Aorta (tissue), 5 donors: ENCODE measurements around the gene CXorf58. TPM values are rescaled to one million over a fixed set of nuclear protein-coding genes. Genes with fewer than 3 reads are reported as not detected.
"Not testable (repeated sequence)": the region's sequence is repeated elsewhere in the genome, so short reads cannot be mapped to it uniquely, and the experiment has no call there.

Experiments
- ATAC-seq: fragments of 200-7000 bp; cut with Tn5 transposase; one replicate; pipeline ENCODE4 v1.9.1; 2022; ENCODE audit warnings: moderate library complexity; ENCODE audit not compliant: low FRiP score
- DNase-seq, 2 donors: peaks; one replicate each; pipeline ENCODE4 v3.0.0-alpha.2; 2020
- H3K27ac ChIP-seq, 2 donors: one replicate each; pipeline ENCODE4 v1.5.1; 2013; ENCODE audit warnings: low read length in 2 of 2, mild to moderate bottlenecking in 2 of 2, moderate library complexity in 2 of 2, control low read depth in 1 of 2, inconsistent platforms in 1 of 2, low read depth in 1 of 2
- H3K27me3 ChIP-seq, 2 donors: one replicate each; pipeline ENCODE4 v1.6.1; 2013; ENCODE audit warnings: control low read depth in 1 of 2, low read length in 1 of 2, mild to moderate bottlenecking in 1 of 2, moderate library complexity in 1 of 2; ENCODE audit not compliant: insufficient read depth in 2 of 2, control insufficient read depth in 1 of 2
- H3K36me3 ChIP-seq, 2 donors: one replicate each; pipeline ENCODE4 v1.6.1; 2013; ENCODE audit warnings: control low read depth in 1 of 2, low read length in 1 of 2, mild to moderate bottlenecking in 1 of 2; ENCODE audit not compliant: insufficient read depth in 2 of 2, control insufficient read depth in 1 of 2
- H3K4me1 ChIP-seq, 2 donors: one replicate each; pipeline ENCODE4 v1.6.1; 2013; ENCODE audit warnings: low read length in 2 of 2, control low read depth in 1 of 2, mild to moderate bottlenecking in 1 of 2, moderate library complexity in 1 of 2; ENCODE audit not compliant: insufficient read depth in 2 of 2, control insufficient read depth in 1 of 2
- H3K4me3 ChIP-seq, 2 donors: one replicate each; pipeline ENCODE4 v1.5.1; 2013; ENCODE audit warnings: low read length in 2 of 2, control low read depth in 1 of 2, mild to moderate bottlenecking in 1 of 2
- H3K9me3 ChIP-seq: one replicate; pipeline ENCODE4 v1.6.1; 2013; ENCODE audit warnings: mild to moderate bottlenecking, low read length; ENCODE audit not compliant: control insufficient read depth
- WGBS, 2 donors: extraction: QIAGEN DNeasy Blood & Tissue Kit; methylation state at CpG; one replicate each; pipeline ENCODE4 v1.1.7; 2013; 5-methylcytosine and 5-hydroxymethylcytosine counted together
- intact Hi-C, 2 donors: fragments of 100-400 bp; cut with DNase I; formaldehyde crosslinking; loops; one replicate each; pipeline versions ENCODE4 v1.14.2 to v1.15.0; 2022
- long read RNA-seq, 2 donors: library from polyadenylated mRNA; unstranded; transcript quantifications; one replicate each; pipeline ENCODE4 v2.0.0, GENCODE V29; 2020 to 2021
- polyA plus RNA-seq, 2 donors: library from polyadenylated mRNA; stranded (reverse); fragments of 200-250 nt; gene quantifications; one replicate each; pipeline ENCODE4 v1.2.3, GENCODE V29; 2013
- total RNA-seq, 2 donors: library from RNA; stranded (reverse); fragmentation: NEBNext Ultra II Directional; extraction: Animal tissue kit (Norgen Biotek cat#: 25700); gene quantifications; one replicate each; pipeline ENCODE4 v1.2.1, GENCODE V29; 2021
- donor health status: healthy with polysubstance abuse.
- donor health status: Bipolar disorder and iron deficiency.
- donor health status: DM: no; HTN: no; CAD: no.
- donor health status: DM: no; HTN: no; CAD: no.
- donor health status: DM: yes; HTN: yes; CAD: no.

The CXorf58 gene, protein sequence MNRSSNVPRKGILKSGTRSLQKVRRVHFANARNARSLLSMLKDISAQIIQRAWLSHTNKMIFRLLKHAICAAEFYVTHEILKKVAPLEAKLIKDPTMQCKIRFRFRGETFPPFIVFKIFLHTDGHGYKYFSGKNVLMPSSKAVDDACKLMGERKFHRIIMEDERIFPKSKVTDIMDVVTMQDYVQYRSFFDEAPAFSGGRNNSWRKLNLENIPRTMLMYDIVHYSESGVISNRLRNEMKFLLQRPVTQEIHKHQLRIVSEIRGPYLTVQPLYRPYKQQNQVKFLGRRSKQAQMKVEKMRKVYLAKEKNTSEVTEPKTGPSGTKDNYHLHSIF
- total RNA-seq (not detected), polyA plus RNA-seq (not detected)
- long read RNA-seq, donor 1 = 0 reads
- long read RNA-seq, donor 2, partial matches to known transcripts = 0 of 1 reads
- long read RNA-seq, donor 2, other reads (novel, unspliced or antisense) = 1 of 1 reads

DNA sequence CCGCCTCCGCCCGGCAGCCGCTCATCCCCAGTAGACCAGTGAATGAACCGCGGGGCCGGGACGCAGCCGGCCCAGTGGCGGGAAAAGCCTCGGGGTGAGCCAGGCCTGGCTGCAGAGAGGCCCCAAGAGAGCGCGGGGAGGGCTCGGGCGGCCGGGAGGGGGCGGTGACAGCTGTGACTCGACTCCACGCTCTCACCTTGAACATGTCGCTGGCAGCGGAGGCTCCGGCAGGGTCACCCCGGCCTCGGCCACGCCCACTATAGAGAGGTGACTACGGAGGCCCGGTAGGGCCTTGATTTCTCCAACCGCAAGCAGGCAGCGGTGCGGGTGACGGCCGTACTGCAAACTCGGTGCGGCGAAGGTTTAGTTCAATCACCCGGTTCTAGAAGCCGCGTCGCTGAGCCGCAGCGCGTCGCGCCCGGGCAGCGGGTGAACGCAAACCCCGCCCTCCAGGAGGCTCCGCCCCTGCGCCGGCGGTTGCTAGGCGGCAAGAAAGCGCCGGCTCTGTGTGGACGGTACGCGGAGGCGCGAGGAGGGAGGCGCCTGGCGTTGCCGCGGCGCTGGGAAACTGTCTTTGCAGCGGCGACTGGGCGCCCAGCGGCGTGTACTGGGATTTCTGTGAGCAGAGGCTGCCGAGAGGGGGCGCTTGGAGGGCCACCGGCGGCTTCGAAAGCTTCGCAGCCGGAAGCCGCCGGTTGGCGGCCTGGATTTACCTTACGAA lies at the start of gene CXorf58, which contains the start of gene APOO:
TSS of gene CXorf58 (plus strand) at position 509 of the 721 bp plus-strand sequence. CDS start 2,297 bp downstream, outside the sequence.
TSS of gene APOO (minus strand) at position 441 of the 721 bp plus-strand sequence. CDS start at position 205, 236 bp downstream.
- Histone ChIP-seq H3K9me3 (no peaks in the 10 kb centered on the region), H3K4me1 (no peaks in the 10 kb centered on the region), H3K27ac (peak within 1 kb of the TSS; percentile 44 to 49), H3K36me3 (no peaks in the 10 kb centered on the region), H3K27me3 (no peaks in the 10 kb centered on the region), H3K4me3 (peak within 1 kb of the TSS; percentile 2 to 53)
- WGBS, 2 donors = 1 to 29% methylated on average over 79 to 81 of the region's 81 CpGs
- intact Hi-C loops = loop anchor here (2.0 to 10.0 kb wide), 3 partner anchors 117 to 153 kb away; partner anchors contain the start of gene KLHL15 (in 1 of the 2)
- DNase-seq = peak; percentile 95 to 96
- peak; percentile 98 for ATAC-seq

DNA sequence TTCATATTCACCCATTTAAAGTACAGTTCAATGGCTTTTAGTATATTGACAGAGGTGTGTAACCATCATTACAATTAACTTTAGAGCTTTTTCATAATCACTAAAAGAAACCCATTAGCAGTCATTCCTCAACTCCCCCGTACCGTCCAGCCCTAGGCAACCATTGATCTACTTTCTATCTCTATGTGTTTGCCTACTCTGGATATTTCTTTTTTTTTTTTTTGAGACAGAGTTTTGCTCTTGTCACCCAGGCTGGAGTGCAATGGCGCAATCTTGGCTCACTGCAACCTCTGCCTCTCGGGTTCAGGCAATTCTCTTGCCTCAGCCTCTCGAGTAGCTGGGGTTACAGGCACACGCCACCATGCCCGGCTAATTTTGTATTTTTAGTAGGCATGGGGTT lies 48.6 kb upstream of the CXorf58 start:
- WGBS, 2 donors = 89 to 97% methylated on average over 7 of the region's 7 CpGs

DNA sequence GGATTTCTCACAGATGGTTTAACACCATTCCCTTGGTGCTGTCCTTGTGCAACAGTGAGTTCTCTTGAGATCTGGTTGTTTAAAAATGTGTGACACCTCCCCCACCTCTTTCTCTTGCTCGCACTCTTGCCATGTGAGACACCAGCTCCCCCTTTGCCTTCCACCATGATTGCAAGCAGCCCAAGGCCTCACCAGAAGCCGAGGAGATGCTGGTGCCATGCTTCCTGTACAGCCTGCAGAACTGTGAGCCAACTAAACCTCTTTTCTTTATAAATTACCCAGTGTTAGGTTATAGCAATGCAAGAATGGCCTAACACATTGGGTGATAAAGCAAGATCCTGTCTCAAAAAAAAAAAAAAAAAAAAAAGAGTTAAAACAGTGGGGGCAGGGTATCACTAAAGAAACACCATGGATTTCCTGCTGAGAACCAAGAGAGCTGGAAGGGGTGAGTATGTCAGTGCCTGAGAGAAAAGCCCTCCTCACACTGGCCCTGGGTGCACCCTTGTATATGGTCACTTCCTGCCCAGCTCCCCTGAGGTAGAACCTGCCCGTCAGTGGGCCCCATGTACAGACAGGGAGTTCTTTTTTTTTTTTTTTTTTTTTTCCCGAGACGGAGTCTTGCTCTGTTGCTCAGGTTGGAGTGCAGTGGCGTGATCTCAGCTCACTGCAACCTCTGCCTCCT lies 46.5 kb upstream of the CXorf58 start:
- WGBS, 2 donors = 89 to 94% methylated on average over 6 of the region's 6 CpGs
- Histone ChIP-seq H3K27me3 (no peaks in the 10 kb centered on the region), H3K36me3 (no peaks in the 10 kb centered on the region), H3K27ac (no peak overlapping the region), H3K4me3 (no peak overlapping the region), H3K4me1 (no peaks in the 10 kb centered on the region), H3K9me3 (no peaks in the 10 kb centered on the region)
- intact Hi-C loops = no loop called here
- DNase-seq (no peak), ATAC-seq (no peak)

More for the DNA sequence above, 48.6 kb upstream of the CXorf58 start:
- H3K36me3 ChIP-seq, H3K9me3 ChIP-seq, H3K27ac ChIP-seq, intact Hi-C loops, H3K27me3 ChIP-seq, H3K4me3 ChIP-seq, H3K4me1 ChIP-seq, ATAC-seq: not testable (repeated sequence)
- peak in 1 of 2 donors; percentile 31 for DNase-seq

DNA sequence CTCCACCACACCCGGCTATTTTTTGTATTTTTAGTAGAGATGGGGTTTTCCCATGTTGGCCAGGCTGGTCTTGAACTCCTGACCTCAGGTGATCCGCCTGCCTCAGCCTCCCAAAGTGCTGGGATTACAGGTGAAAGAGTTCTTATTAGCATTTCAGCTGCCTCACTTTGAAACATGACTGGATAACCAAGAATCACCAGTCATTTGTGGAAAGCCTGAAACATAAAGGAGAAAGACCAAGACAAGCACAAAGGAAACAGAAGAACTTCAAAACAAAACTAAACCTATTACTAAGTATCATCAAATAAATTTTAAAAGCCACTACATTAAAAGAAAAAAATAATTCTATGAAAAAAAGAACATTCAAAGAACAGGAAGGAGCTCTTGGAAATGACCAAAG lies 45.9 kb upstream of the CXorf58 start:
- WGBS, 2 donors = 81 to 93% methylated on average over 2 of the region's 2 CpGs
- ATAC-seq, H3K36me3 ChIP-seq, H3K9me3 ChIP-seq, H3K27ac ChIP-seq, H3K4me3 ChIP-seq, H3K27me3 ChIP-seq, DNase-seq, intact Hi-C loops, H3K4me1 ChIP-seq: not testable (repeated sequence)

DNA sequence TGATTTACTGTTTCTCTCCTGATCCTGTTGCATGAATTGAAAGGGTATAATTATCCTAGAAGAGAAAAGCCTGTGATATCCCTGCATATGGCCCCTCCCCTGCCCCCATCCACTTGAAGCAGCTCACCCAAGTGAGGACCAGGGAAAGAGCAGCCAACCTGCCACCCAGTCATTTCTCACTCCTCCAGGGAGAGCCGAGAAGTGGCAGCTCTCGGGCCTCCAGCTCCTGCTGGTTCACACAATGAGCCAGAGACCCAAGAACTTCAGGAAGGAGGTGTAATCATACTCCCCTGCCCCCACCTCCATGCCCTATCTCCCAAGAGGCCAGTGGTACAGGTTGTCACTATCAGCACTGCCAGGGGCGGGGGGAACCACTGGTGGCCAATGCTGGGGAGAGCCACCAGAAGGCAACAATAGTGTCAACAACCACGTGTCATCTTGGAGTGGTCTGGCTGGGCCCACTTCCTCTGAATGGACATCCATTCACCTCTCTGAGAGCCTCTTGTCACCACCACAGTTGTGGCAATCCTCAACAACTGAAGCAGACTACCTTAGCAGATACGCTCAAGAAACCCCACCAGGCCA lies 43.0 kb upstream of the CXorf58 start:
- Histone ChIP-seq H3K27me3 (no peaks in the 10 kb centered on the region), H3K4me1 (no peaks in the 10 kb centered on the region), H3K27ac (no peak overlapping the region), H3K36me3 (no peaks in the 10 kb centered on the region), H3K9me3 (no peaks in the 10 kb centered on the region), H3K4me3 (no peak overlapping the region)
- 86 to 91% methylated on average over 5 of the region's 5 CpGs for whole genome bisulfite sequencing, 2 donors
- intact Hi-C loops = no loop called here
- DNase-seq (no peak), ATAC-seq (no peak)

DNA sequence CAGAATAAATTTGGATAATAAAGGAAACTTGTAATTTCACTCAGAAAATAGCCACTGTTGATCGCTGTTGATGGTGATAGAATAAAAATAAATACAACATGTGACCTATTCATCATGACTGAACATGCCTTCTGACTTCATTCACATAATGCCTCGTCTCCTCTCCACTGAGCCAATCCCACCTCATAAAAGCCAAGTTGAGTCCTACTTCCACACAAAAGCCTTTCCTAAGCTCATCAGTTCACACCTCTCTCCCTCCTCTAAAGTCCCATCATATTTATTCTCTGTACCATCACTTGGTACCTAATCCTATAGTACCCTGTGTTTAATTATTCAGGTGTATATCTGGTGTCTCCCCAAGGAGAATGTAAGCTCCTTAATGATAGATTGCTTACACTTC lies 37.8 kb upstream of the CXorf58 start:
- Histone ChIP-seq H3K27me3 (no peaks in the 10 kb centered on the region), H3K36me3 (no peaks in the 10 kb centered on the region), H3K4me1 (no peaks in the 10 kb centered on the region), H3K4me3 (no peak overlapping the region), H3K9me3 (no peaks in the 10 kb centered on the region), H3K27ac (no peak overlapping the region)
- ATAC-seq = no peak
- DNase-seq = no peak
- intact Hi-C loops = no loop called here
- 85 to 95% methylated on average over 2 of the region's 2 CpGs for WGBS, 2 donors

DNA sequence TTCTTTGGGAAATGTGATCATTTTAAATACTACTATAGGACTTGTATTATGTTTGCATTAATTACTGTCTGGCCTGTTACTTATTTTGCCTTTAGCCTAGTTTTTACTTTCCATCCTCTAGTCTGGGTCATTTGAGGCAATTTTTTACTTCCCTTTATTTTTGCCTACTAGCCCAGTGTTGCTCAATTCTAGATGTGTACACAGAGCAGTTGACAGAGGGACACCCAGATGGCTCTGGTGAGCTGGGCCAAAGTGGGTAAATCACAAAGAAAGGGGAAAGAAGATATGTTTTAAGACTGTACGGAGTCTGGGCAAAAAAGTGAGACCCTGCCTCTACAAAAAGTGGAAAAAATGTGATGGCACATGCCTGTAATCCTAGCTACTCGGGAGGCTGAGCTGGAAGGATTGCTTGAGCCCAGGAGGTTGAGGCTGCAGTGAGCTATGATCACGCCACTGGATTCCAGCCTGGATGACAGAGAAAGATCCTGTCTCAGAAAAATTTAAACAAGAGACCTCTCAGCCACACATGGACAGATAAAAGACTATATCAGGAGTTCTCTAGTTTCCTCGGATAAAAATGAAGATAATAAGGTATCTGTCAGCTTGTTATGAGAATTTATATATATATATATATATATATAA lies 35.8 kb upstream of the CXorf58 start:
- Histone ChIP-seq H3K4me1 (no peaks in the 10 kb centered on the region), H3K9me3 (no peaks in the 10 kb centered on the region), H3K27me3 (no peaks in the 10 kb centered on the region), H3K36me3 (no peaks in the 10 kb centered on the region), H3K4me3 (no peak overlapping the region), H3K27ac (no peak overlapping the region)
- DNase-seq (no peak), ATAC-seq (no peak)
- WGBS, 2 donors = 78 to 91% methylated on average over 4 of the region's 4 CpGs
- intact Hi-C loops = no loop called here
